Upper lobe of right lung (tissue), 1 donor: ENCODE data around the gene CHCHD6. TPM values are rescaled to one million over a fixed set of nuclear protein-coding genes. Genes with fewer than 3 reads are reported as not detected.

Experiments
- ATAC-seq: fragments of 200-7000 bp; cut with Tn5 transposase; one replicate; pipeline ENCODE4 v1.9.1; 2020; ENCODE audit warnings: mild to moderate bottlenecking, moderate library complexity
- DNase-seq: peaks from one replicate; pipeline ENCODE4 v3.0.0-alpha.2; 2020
- H3K27ac ChIP-seq: fragments of 200-600 bp; one replicate; pipeline ENCODE4 v1.8.0; 2022
- H3K27me3 ChIP-seq: fragments of 200-600 bp; one replicate; pipeline ENCODE4 v1.8.0; 2022; ENCODE audit warnings: mild to moderate bottlenecking
- H3K36me3 ChIP-seq: fragments of 200-600 bp; one replicate; pipeline ENCODE4 v1.8.0; 2022
- H3K4me1 ChIP-seq: fragments of 200-600 bp; one replicate; pipeline ENCODE4 v1.8.0; 2022
- H3K4me3 ChIP-seq: fragments of 200-600 bp; one replicate; pipeline ENCODE4 v1.8.0; 2022; ENCODE audit warnings: mild to moderate bottlenecking
- H3K9me3 ChIP-seq: fragments of 200-600 bp; one replicate; pipeline ENCODE4 v1.8.0; 2022
- intact Hi-C: fragments of 100-400 bp; cut with DNase I; formaldehyde crosslinking; loops from one replicate; pipeline ENCODE4 v1.11.0; 2022
- total RNA-seq: library from RNA; stranded (reverse); fragmentation: NEBNext Ultra II Directional; extraction: Animal tissue kit (Norgen Biotek cat#: 25700); gene quantifications from one replicate; pipeline ENCODE4 v1.2.1, GENCODE V29; 2021
- TF ChIP-seq, protein P1 (sequence below): fragments of 200-600 bp; IDR thresholded peaks from one replicate; pipeline ENCODE4 v1.8.0; 2022; ENCODE audit warnings: antibody characterized with exemption
- donor health status: DM: no; HTN: yes; CAD: no; lungs with severe emphysema.

The CHCHD6 gene
- total RNA-seq, 1 donor from 2014 or later = 17.1 TPM

DNA sequence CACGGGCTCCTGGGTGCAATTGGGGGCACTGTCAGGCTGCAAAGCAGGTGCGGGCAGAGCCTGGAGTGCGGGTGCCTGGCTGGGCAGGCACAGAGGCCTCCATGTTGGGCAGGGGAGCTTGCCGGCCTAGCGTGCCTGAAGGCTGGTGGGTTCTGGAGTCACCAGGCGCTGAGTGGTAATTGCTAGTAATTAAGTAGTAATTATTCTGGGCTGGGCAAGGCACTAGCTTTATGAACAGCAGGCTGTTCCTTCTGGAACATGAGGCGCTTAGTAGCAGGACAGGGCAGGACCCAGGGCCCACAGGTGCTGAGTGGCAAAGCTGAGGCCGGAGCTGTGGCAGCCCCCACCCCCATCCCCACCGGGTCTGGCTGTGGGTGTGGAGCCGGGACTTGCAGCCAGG lies 304.2 kb downstream of the CHCHD6 start:
- no peaks in the 10 kb centered on the region for H3K9me3 ChIP-seq
- no peak for ATAC-seq
- H3K27ac ChIP-seq = no peak overlapping the region
- DNase-seq = no peak
- H3K36me3 ChIP-seq = peaks cover 13% of the 10 kb centered on the region
- no peak overlapping the region for H3K4me3 ChIP-seq
- intact Hi-C loops = no loop called here
- no peaks in the 10 kb centered on the region for H3K27me3 ChIP-seq
- no peaks in the 10 kb centered on the region for H3K4me1 ChIP-seq
- TF ChIP-seq, protein P1, sequence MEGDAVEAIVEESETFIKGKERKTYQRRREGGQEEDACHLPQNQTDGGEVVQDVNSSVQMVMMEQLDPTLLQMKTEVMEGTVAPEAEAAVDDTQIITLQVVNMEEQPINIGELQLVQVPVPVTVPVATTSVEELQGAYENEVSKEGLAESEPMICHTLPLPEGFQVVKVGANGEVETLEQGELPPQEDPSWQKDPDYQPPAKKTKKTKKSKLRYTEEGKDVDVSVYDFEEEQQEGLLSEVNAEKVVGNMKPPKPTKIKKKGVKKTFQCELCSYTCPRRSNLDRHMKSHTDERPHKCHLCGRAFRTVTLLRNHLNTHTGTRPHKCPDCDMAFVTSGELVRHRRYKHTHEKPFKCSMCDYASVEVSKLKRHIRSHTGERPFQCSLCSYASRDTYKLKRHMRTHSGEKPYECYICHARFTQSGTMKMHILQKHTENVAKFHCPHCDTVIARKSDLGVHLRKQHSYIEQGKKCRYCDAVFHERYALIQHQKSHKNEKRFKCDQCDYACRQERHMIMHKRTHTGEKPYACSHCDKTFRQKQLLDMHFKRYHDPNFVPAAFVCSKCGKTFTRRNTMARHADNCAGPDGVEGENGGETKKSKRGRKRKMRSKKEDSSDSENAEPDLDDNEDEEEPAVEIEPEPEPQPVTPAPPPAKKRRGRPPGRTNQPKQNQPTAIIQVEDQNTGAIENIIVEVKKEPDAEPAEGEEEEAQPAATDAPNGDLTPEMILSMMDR = no peak

DNA sequence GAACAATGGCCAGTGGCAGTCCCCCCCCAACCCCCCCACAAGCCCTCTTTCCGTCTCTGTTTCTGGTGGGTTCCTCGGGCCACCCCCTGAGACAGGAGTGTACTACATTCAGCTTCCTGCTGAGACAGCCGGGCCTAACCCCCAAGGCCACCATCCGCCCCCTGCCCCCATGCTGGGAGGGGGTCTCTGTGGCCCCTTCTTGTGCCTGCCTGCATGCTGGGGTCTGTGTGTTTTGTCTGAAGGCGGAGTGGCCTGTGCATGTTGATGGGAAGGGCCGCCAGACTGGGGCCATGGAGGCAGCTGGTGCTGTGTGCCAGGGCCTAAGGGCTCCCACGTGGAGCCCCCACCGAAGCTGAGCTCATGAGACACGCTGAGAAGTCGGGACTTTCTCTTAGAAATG lies 305.5 kb downstream of the CHCHD6 start:
- DNase-seq = no peak
- intact Hi-C loops = no loop called here
- no peak overlapping the region for H3K27ac ChIP-seq
- no peaks in the 10 kb centered on the region for H3K9me3 ChIP-seq
- H3K36me3 ChIP-seq = peaks cover 15% of the 10 kb centered on the region
- TF ChIP-seq, protein P1 = no peak
- no peak for ATAC-seq
- no peak overlapping the region for H3K4me3 ChIP-seq
- H3K4me1 ChIP-seq = no peaks in the 10 kb centered on the region
- H3K27me3 ChIP-seq = no peaks in the 10 kb centered on the region

Other genes with a start within 250 kb of the CHCHD6 start
- gene ZXDC, start 228.3 kb upstream of the CHCHD6 start, total RNA-seq = 40.3 TPM
- gene UROC1, start 186.5 kb upstream of the CHCHD6 start, total RNA-seq = not detected
- gene CHST13, start 180.1 kb upstream of the CHCHD6 start, total RNA-seq = 0.64 TPM
- not detected for gene C3orf22, start 145.3 kb upstream of the CHCHD6 start, total RNA-seq
- 10.3 TPM for gene TXNRD3, start 49.1 kb upstream of the CHCHD6 start, total RNA-seq